OCI-LY1 (cell line): ENCODE data around the gene TP53.

ENCODE experiments used
- H2AFZ ChIP-seq: fragments of 200-600 bp; sonication (generic), shearing (Covaris generic); 2 replicates; pipeline ENCODE4 v1.6.0; 2014; ENCODE audit warnings: antibody characterized with exemption, mild to moderate bottlenecking, low read length
- H3F3A ChIP-seq: fragments of 200-600 bp; sonication (generic), shearing (Covaris generic); 2 replicates; pipeline ENCODE4 v1.6.0; 2014; ENCODE audit warnings: mild to moderate bottlenecking, antibody characterized with exemption, low read length, moderate library complexity; ENCODE audit not compliant: insufficient read depth
- H3K27ac ChIP-seq: fragments of 200-600 bp; sonication (generic); 2 replicates; pipeline ENCODE4 v1.5.1; 2014; ENCODE audit warnings: low read length, mixed run types, mild to moderate bottlenecking, low read depth; ENCODE audit not compliant: poor library complexity, severe bottlenecking
- H3K27me3 ChIP-seq: fragments of 200-600 bp; sonication (generic); 2 replicates; pipeline ENCODE4 v1.6.0; 2014; ENCODE audit warnings: antibody characterized with exemption, mild to moderate bottlenecking, low read length, moderate library complexity; ENCODE audit not compliant: insufficient read depth
- H3K36me3 ChIP-seq: fragments of 200-600 bp; sonication (generic); 2 replicates; pipeline ENCODE4 v1.6.1; 2014; ENCODE audit warnings: mild to moderate bottlenecking, antibody characterized with exemption, low read length, moderate library complexity, mixed read lengths; ENCODE audit not compliant: insufficient read depth
- H3K4me1 ChIP-seq: fragments of 200-600 bp; sonication (generic); 2 replicates; pipeline ENCODE4 v1.5.1; 2014; ENCODE audit warnings: mild to moderate bottlenecking, low read length, moderate library complexity; ENCODE audit not compliant: insufficient read depth, severe bottlenecking
- H3K4me2 ChIP-seq: fragments of 200-600 bp; sonication (generic), shearing (Covaris generic); 2 replicates; pipeline ENCODE4 v1.6.1; 2014; ENCODE audit warnings: low read length
- H3K4me3 ChIP-seq: fragments of 200-600 bp; sonication (generic); 2 replicates; pipeline ENCODE4 v1.5.1; 2014; ENCODE audit warnings: low read length, low read depth, mild to moderate bottlenecking, mixed read lengths; ENCODE audit not compliant: poor library complexity, severe bottlenecking
- H3K79me2 ChIP-seq: fragments of 200-600 bp; shearing (Covaris generic); 2 replicates; pipeline ENCODE4 v1.6.1; 2016; ENCODE audit warnings: mixed run types, low read length, mixed read lengths; ENCODE audit not compliant: insufficient read depth
- H3K9ac ChIP-seq: fragments of 200-600 bp; sonication (generic), shearing (Covaris generic); 2 replicates; pipeline ENCODE4 v1.6.1; 2014; ENCODE audit warnings: mild to moderate bottlenecking, low read length, mixed read lengths
- H3K9me2 ChIP-seq: fragments of 200-600 bp; sonication (generic), shearing (Covaris generic); 2 replicates; pipeline ENCODE4 v1.6.1; 2014; ENCODE audit warnings: low read depth, mild to moderate bottlenecking, low read length, mixed read lengths
- H3K9me3 ChIP-seq: fragments of 200-600 bp; shearing (Covaris generic); 2 replicates; pipeline ENCODE4 v1.6.1; 2014; ENCODE audit warnings: low read length, mixed read lengths
- H4K20me1 ChIP-seq: fragments of 200-600 bp; sonication (generic), shearing (Covaris generic); 2 replicates; pipeline ENCODE4 v1.6.0; 2016; ENCODE audit warnings: mild to moderate bottlenecking, low read length; ENCODE audit not compliant: insufficient read depth
- EZH2 ChIP-seq: fragments of 200-600 bp; sonication (generic), shearing (Covaris generic); IDR thresholded peaks from 2 replicates; pipeline ENCODE4 v1.8.0; 2017; ENCODE audit warnings: borderline replicate concordance, mixed run types, mild to moderate bottlenecking, antibody characterized with exemption, low read length, moderate library complexity, mixed read lengths
- TF ChIP-seq, protein P1 (sequence below): fragments of 200-600 bp; sonication (generic), shearing (Covaris generic); IDR thresholded peaks from 2 replicates; pipeline ENCODE4 v1.5.1; 2017; ENCODE audit warnings: mild to moderate bottlenecking, antibody characterized with exemption, low read length, moderate library complexity, mixed read lengths

The TP53 gene

DNA sequence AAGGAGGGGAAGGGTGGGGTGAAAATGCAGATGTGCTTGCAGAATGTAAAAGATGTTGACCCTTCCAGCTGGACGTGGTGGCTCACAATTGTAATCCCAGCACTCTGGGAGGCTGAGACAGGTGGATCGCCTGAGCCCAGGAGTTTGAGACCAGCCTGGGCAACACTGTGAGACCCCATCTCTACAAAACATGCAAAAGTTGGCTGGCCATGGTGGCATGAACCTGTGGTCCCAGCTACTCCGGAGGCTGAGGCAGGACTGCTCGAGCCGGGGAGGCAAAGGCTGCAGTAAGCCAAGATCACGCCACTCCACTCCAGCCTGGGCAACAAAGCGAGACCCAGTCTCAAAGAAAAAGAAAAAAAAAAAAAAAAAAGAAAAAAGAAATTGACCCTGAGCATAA lies 18.8 kb downstream of the TP53 start:
- Histone ChIP-seq H4K20me1 (no peaks in the 10 kb centered on the region), H3F3A (no peaks in the 10 kb centered on the region), H3K9me2 (no peaks in the 10 kb centered on the region), H3K27ac (no peak overlapping the region), H3K79me2 (no peaks in the 10 kb centered on the region), H3K36me3 (peaks cover 71% of the 10 kb centered on the region), H2AFZ (no peak overlapping the region), H3K27me3 (no peaks in the 10 kb centered on the region), H3K9ac (no peak overlapping the region), H3K4me1 (no peaks in the 10 kb centered on the region), H3K4me2 (no peak overlapping the region), H3K4me3 (no peak overlapping the region), H3K9me3 (no peaks in the 10 kb centered on the region)
- TF ChIP-seq, protein P1, sequence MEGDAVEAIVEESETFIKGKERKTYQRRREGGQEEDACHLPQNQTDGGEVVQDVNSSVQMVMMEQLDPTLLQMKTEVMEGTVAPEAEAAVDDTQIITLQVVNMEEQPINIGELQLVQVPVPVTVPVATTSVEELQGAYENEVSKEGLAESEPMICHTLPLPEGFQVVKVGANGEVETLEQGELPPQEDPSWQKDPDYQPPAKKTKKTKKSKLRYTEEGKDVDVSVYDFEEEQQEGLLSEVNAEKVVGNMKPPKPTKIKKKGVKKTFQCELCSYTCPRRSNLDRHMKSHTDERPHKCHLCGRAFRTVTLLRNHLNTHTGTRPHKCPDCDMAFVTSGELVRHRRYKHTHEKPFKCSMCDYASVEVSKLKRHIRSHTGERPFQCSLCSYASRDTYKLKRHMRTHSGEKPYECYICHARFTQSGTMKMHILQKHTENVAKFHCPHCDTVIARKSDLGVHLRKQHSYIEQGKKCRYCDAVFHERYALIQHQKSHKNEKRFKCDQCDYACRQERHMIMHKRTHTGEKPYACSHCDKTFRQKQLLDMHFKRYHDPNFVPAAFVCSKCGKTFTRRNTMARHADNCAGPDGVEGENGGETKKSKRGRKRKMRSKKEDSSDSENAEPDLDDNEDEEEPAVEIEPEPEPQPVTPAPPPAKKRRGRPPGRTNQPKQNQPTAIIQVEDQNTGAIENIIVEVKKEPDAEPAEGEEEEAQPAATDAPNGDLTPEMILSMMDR, result no peak
- TF ChIP-seq EZH2, result no peak

DNA sequence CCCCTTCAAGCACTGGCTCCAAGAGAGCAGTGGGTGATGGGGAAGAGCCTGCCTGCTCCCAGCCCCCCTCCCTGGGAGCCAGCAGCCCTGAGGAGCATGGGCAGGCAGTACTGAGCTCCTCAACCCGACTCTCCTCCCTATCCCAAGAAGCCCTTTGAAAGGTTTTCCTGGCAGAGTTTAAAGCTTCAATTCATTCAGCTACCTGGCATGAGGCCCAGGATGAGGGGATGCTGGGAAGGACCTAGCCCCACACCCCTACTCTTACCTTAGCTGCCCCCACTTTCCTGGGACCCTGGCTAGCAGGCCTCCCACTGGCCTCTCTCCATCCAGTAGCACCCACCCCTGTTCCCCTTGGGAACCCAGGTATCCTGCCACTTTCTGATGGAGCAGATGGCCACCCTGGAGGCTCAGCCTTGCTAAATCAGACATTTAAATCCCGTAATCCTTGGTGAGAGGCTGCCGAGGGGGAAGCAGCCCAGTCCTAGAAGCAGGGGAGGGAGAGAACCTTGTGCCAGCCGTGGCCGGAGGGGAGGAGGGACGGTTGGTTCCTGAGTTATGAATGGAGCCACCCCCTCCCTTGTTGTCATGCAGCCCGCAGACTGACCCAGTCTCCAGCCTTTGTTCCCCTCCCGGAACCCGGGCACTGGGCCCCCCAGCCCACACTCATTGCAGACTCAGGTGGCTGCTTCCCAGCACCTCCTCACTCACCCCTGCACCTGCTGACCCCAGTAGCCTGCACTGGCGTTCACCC lies 19.5 kb downstream of the TP53 start:
- H3K79me2 ChIP-seq, result no peaks in the 10 kb centered on the region
- H3K36me3 ChIP-seq, result peaks cover 64% of the 10 kb centered on the region
- H3K4me3 ChIP-seq, result no peak overlapping the region
- H2AFZ ChIP-seq, result no peak overlapping the region
- H3F3A ChIP-seq, result no peaks in the 10 kb centered on the region
- H3K27me3 ChIP-seq, result no peaks in the 10 kb centered on the region
- no peak overlapping the region for H3K9ac ChIP-seq
- no peak overlapping the region for H3K4me2 ChIP-seq
- no peaks in the 10 kb centered on the region for H4K20me1 ChIP-seq
- no peaks in the 10 kb centered on the region for H3K9me2 ChIP-seq
- no peaks in the 10 kb centered on the region for H3K9me3 ChIP-seq
- no peak overlapping the region for H3K27ac ChIP-seq
- TF ChIP-seq, protein P1, result no peak
- TF ChIP-seq EZH2, result no peak
- no peaks in the 10 kb centered on the region for H3K4me1 ChIP-seq

DNA sequence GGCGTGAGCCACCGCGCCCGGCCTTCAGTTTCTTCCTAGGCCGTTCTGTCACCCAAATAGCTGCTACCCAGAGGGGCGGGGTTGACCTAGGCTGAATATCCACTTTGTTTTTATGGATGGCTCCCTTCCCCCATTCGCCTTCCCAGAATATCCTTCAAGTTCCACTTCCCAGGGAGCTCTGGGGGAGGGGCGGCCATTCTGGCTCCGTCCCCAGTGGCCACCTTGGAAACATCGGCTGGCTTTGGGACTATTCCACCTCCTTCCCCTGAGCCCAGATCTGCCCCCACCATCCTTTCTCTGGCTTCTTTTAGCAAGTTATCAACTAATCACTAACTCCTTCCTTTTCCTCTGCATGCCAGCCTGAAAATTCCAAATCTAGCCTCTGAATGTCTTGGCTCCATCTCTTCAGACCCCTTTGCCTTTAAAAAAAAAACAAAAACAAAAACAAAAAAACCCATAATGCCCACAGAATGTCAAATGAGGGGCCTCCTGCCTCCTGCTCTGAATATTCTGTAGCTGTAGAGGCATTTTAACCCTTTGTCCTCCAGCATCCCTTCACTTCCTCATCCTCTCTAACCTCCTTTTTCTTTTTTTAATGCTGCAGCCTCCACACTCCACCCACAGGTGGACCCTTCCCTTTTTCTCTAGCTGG lies 30.2 kb downstream of the TP53 start:
- Histone ChIP-seq H3K27ac (no peak overlapping the region), H3K4me2 (no peak overlapping the region), H3K4me1 (no peaks in the 10 kb centered on the region), H3K9me3 (no peaks in the 10 kb centered on the region), H3K79me2 (no peaks in the 10 kb centered on the region), H3K9ac (no peak overlapping the region), H3F3A (no peaks in the 10 kb centered on the region), H3K9me2 (no peaks in the 10 kb centered on the region), H2AFZ (no peak overlapping the region), H3K36me3 (no peaks in the 10 kb centered on the region), H3K27me3 (peaks cover 8% of the 10 kb centered on the region; the same call in 1 of the 2 replicates), H4K20me1 (no peaks in the 10 kb centered on the region), H3K4me3 (no peak overlapping the region)
- TF ChIP-seq, protein P1, result no peak
- no peak for TF ChIP-seq EZH2
